ENCODE results near the gene FSTL1. TPM values are rescaled to one million over a fixed set of nuclear protein-coding genes. Genes with fewer than 3 reads are reported as not detected.

FSTL1 gene
- polyA plus RNA-seq, 2 of the 4 experiments (the other 2 are of a cell fraction): 57.7 to 118 TPM

DNA sequence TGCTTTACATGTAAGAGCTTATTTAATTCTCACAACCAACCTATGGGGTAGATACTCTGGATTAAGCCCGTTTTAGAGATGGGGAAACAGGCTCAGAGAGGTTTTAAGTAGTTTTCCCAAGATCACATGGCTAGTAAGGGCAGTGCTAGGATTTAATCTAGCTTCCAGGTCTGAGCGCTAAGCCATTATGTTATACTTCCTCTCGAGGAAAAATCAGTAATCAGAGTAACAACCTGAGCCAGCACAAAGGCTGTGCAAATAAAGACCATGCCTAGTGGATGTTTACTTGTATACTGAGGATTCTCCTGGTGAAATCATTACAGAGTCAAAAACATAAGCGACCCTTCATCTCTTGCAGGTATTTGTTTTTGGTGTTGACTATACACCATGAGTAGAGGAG lies 9.0 kb downstream of the FSTL1 start:
- FAIRE-seq (no peak), ATAC-seq (no peak), DNase-seq (ENCODE audit: low read depth in 1 of 2, low spot score in 1 of 2) (no peak)
- Histone ChIP-seq H3K27ac (peak overlapping the region in 1 of 2 experiments; percentile 8; a peak in 1 of 6 replicates), H3K4me3 (no peak overlapping the region), H3K4me1 (peaks cover 43% of the 10 kb centered on the region), H3K9me3 (no peaks in the 10 kb centered on the region), H3K4me2 (no peak overlapping the region)
- WGBS (ENCODE audit: missing lambda C conversion rate): 60% methylated on average over 4 of the region's 4 CpGs
- POLR2A ChIA-PET: no interaction called here
- TF ChIP-seq POLR2A (IDR thresholded peaks at IDR 0.05; ENCODE audit: low read length) (no peak), KDM5A (IDR thresholded peaks at IDR 0.05) (no peak), GATA3 (IDR thresholded peaks at IDR 0.05; ENCODE audit: borderline replicate concordance) (no peak), CEBPB (IDR thresholded peaks at IDR 0.05) (no peak), MAFK (IDR thresholded peaks at IDR 0.05; ENCODE audit: partially characterized antibody) (no peak), CHD4 (IDR thresholded peaks at IDR 0.05; ENCODE audit: borderline replicate concordance) (no peak), CHD2 (IDR thresholded peaks at IDR 0.05; ENCODE audit: low read length, partially characterized antibody) (no peak), JUNB (IDR thresholded peaks at IDR 0.05) (no peak), PHF8 (IDR thresholded peaks at IDR 0.05; ENCODE audit: borderline replicate concordance, low read depth) (no peak), FOSL2 (IDR thresholded peaks at IDR 0.05) (no peak), FOSL2 (CRISPR knock-in tag; IDR thresholded peaks at IDR 0.05) (no peak), HOXB5 (CRISPR knock-in tag; IDR thresholded peaks at IDR 0.05) (no peak), CBX8 (IDR thresholded peaks at IDR 0.05) (no peak), RAD21 (conservative IDR thresholded peaks at IDR 0.05 in 1 of 2, IDR thresholded peaks at IDR 0.05 in 1 of 2) (no peak), ZNF302 (CRISPR knock-in tag; IDR thresholded peaks at IDR 0.05) (no peak)
- TF ChIP-seq, protein P1, sequence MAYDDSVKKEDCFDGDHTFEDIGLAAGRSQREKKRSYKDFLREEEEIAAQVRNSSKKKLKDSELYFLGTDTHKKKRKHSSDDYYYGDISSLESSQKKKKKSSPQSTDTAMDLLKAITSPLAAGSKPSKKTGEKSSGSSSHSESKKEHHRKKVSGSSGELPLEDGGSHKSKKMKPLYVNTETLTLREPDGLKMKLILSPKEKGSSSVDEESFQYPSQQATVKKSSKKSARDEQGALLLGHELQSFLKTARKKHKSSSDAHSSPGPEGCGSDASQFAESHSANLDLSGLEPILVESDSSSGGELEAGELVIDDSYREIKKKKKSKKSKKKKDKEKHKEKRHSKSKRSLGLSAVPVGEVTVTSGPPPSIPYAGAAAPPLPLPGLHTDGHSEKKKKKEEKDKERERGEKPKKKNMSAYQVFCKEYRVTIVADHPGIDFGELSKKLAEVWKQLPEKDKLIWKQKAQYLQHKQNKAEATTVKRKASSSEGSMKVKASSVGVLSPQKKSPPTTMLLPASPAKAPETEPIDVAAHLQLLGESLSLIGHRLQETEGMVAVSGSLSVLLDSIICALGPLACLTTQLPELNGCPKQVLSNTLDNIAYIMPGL (CRISPR knock-in tag; IDR thresholded peaks at IDR 0.05; ENCODE audit: borderline replicate concordance): no peak
- TF ChIP-seq, protein P2, sequence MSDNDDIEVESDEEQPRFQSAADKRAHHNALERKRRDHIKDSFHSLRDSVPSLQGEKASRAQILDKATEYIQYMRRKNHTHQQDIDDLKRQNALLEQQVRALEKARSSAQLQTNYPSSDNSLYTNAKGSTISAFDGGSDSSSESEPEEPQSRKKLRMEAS (IDR thresholded peaks at IDR 0.05): no peak
- TF ChIP-seq, protein P3, sequence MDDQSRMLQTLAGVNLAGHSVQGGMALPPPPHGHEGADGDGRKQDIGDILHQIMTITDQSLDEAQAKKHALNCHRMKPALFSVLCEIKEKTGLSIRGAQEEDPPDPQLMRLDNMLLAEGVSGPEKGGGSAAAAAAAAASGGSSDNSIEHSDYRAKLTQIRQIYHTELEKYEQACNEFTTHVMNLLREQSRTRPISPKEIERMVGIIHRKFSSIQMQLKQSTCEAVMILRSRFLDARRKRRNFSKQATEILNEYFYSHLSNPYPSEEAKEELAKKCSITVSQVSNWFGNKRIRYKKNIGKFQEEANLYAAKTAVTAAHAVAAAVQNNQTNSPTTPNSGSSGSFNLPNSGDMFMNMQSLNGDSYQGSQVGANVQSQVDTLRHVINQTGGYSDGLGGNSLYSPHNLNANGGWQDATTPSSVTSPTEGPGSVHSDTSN (IDR thresholded peaks at IDR 0.05): no peak
- TF ChIP-seq, protein P4, sequence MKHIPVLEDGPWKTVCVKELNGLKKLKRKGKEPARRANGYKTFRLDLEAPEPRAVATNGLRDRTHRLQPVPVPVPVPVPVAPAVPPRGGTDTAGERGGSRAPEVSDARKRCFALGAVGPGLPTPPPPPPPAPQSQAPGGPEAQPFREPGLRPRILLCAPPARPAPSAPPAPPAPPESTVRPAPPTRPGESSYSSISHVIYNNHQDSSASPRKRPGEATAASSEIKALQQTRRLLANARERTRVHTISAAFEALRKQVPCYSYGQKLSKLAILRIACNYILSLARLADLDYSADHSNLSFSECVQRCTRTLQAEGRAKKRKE (CRISPR knock-in tag; IDR thresholded peaks at IDR 0.05; ENCODE audit: low read depth): no peak
- TF ChIP-seq, protein P5, sequence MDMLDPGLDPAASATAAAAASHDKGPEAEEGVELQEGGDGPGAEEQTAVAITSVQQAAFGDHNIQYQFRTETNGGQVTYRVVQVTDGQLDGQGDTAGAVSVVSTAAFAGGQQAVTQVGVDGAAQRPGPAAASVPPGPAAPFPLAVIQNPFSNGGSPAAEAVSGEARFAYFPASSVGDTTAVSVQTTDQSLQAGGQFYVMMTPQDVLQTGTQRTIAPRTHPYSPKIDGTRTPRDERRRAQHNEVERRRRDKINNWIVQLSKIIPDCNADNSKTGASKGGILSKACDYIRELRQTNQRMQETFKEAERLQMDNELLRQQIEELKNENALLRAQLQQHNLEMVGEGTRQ (IDR thresholded peaks at IDR 0.05): no peak
- TF ChIP-seq, protein P6, sequence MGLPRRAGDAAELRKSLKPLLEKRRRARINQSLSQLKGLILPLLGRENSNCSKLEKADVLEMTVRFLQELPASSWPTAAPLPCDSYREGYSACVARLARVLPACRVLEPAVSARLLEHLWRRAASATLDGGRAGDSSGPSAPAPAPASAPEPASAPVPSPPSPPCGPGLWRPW (IDR thresholded peaks at IDR 0.05): no peak
- CTCF ChIA-PET: interaction anchor here (1.1 to 15.9 kb wide), 4 partner anchors 11 to 198 kb away, joined by 5 to 157 read pairs (median 8); no protein-coding TSS in a partner anchor

DNA sequence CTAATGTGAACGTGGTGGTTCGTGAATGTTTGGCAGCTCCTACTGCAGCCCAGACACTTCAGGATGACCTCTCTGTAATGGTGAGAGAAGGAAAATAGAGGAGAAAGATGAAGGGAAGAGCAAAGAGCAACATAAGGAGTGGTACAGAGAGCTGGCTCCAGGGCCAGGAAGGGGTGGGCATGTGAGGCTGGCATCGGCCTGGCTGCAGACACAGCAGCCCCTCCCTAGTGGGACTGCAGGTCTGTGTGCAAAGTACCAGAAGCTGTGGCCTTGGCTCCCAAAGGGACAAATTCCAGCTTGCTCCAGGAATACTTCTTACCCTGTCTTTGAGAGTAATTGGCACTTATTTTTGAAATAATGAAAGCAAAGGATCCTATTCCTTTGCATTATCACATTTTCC lies 10.0 kb downstream of the FSTL1 start:
- no peak for FAIRE-seq

More for the DNA sequence above, 10.0 kb downstream of the FSTL1 start:
- TF ChIP-seq PHF8 (IDR thresholded peaks at IDR 0.05; ENCODE audit: borderline replicate concordance, low read depth) (no peak), ZNF302 (CRISPR knock-in tag; IDR thresholded peaks at IDR 0.05) (no peak), ZSCAN20 (CRISPR knock-in tag; IDR thresholded peaks at IDR 0.05) (no peak), FOSB (CRISPR knock-in tag; IDR thresholded peaks at IDR 0.05) (no peak), RAD21 (conservative IDR thresholded peaks at IDR 0.05 in 1 of 2, IDR thresholded peaks at IDR 0.05 in 1 of 2) (no peak), HOXB13 (CRISPR knock-in tag; IDR thresholded peaks at IDR 0.05; ENCODE audit: low read depth) (no peak), SREBF2 (IDR thresholded peaks at IDR 0.05) (no peak), JUNB (IDR thresholded peaks at IDR 0.05) (no peak), EHF (CRISPR knock-in tag; IDR thresholded peaks at IDR 0.05) (no peak), RNF2 (IDR thresholded peaks at IDR 0.05; ENCODE audit: borderline replicate concordance, low read depth) (no peak)
- TF ChIP-seq, protein P7, sequence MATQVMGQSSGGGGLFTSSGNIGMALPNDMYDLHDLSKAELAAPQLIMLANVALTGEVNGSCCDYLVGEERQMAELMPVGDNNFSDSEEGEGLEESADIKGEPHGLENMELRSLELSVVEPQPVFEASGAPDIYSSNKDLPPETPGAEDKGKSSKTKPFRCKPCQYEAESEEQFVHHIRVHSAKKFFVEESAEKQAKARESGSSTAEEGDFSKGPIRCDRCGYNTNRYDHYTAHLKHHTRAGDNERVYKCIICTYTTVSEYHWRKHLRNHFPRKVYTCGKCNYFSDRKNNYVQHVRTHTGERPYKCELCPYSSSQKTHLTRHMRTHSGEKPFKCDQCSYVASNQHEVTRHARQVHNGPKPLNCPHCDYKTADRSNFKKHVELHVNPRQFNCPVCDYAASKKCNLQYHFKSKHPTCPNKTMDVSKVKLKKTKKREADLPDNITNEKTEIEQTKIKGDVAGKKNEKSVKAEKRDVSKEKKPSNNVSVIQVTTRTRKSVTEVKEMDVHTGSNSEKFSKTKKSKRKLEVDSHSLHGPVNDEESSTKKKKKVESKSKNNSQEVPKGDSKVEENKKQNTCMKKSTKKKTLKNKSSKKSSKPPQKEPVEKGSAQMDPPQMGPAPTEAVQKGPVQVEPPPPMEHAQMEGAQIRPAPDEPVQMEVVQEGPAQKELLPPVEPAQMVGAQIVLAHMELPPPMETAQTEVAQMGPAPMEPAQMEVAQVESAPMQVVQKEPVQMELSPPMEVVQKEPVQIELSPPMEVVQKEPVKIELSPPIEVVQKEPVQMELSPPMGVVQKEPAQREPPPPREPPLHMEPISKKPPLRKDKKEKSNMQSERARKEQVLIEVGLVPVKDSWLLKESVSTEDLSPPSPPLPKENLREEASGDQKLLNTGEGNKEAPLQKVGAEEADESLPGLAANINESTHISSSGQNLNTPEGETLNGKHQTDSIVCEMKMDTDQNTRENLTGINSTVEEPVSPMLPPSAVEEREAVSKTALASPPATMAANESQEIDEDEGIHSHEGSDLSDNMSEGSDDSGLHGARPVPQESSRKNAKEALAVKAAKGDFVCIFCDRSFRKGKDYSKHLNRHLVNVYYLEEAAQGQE (IDR thresholded peaks at IDR 0.05): no peak
- TF ChIP-seq, protein P8, sequence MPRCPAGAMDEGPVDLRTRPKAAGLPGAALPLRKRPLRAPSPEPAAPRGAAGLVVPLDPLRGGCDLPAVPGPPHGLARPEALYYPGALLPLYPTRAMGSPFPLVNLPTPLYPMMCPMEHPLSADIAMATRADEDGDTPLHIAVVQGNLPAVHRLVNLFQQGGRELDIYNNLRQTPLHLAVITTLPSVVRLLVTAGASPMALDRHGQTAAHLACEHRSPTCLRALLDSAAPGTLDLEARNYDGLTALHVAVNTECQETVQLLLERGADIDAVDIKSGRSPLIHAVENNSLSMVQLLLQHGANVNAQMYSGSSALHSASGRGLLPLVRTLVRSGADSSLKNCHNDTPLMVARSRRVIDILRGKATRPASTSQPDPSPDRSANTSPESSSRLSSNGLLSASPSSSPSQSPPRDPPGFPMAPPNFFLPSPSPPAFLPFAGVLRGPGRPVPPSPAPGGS (IDR thresholded peaks at IDR 0.05): no peak
- H3K4me1 ChIP-seq: peaks cover 53% of the 10 kb centered on the region
- H3K4me3 ChIP-seq: no peak overlapping the region
- no peak for DNase-seq (ENCODE audit: low read depth in 1 of 2, low spot score in 1 of 2)
- 90% methylated on average over 3 of the region's 3 CpGs for WGBS (ENCODE audit: missing lambda C conversion rate)
- no peak for ATAC-seq
- ChIA-PET POLR2A (no interaction called here), CTCF (interaction anchor here (1.1 to 15.9 kb wide), 5 partner anchors 9 to 197 kb away, joined by 4 to 157 read pairs (median 9); no protein-coding TSS in a partner anchor)
- H3K27ac ChIP-seq: peak overlapping the region in 1 of 2 experiments; percentile 47; a peak in 1 of 6 replicates
- no peak overlapping the region for H3K4me2 ChIP-seq
- H3K9me3 ChIP-seq: no peaks in the 10 kb centered on the region
